Duodenal mucosa (tissue), 2 donors: ENCODE results near the gene MANBA.

ENCODE experiments used
- H3K27ac ChIP-seq: one replicate; pipeline ENCODE4 v1.7.0; 2013; ENCODE audit warnings: low read depth, low read length
- H3K27me3 ChIP-seq, 2 donors: one replicate each; pipeline ENCODE4 v1.7.0; 2013; ENCODE audit warnings: low read length in 2 of 2, control low read depth in 1 of 2; ENCODE audit not compliant: insufficient read depth in 2 of 2, control insufficient read depth in 1 of 2
- H3K36me3 ChIP-seq, 2 donors: one replicate each; pipeline ENCODE4 v1.7.0; 2013; ENCODE audit warnings: low read length in 2 of 2, control low read depth in 1 of 2; ENCODE audit not compliant: insufficient read depth in 2 of 2, control insufficient read depth in 1 of 2
- H3K4me1 ChIP-seq, 2 donors: one replicate each; pipeline ENCODE4 v1.7.0; 2013; ENCODE audit warnings: low read length in 2 of 2, control low read depth in 1 of 2; ENCODE audit not compliant: insufficient read depth in 2 of 2, control insufficient read depth in 1 of 2
- H3K4me3 ChIP-seq, 2 donors: one replicate each; pipeline ENCODE4 v1.7.0; 2013; ENCODE audit warnings: low read length in 2 of 2, low read depth in 1 of 2
- H3K9ac ChIP-seq, 2 donors: one replicate each; pipeline ENCODE4 v1.7.0; 2013; ENCODE audit warnings: low read length in 2 of 2, low read depth in 1 of 2
- H3K9me3 ChIP-seq, 2 donors: one replicate each; pipeline ENCODE4 v1.7.0; 2013; ENCODE audit warnings: low read length in 2 of 2, control low read depth in 1 of 2; ENCODE audit not compliant: control insufficient read depth in 1 of 2

Gene MANBA

GRCh38 chr4:102600689-102601088 lies 160.1 kb downstream of the MANBA start:
- H3K9ac ChIP-seq, result no peak overlapping the region
- H3K36me3 ChIP-seq, result peaks cover 43 to 73% of the 10 kb centered on the region in 2 donors
- no peak overlapping the region for H3K27ac ChIP-seq
- H3K4me1 ChIP-seq, result no peaks in the 10 kb centered on the region
- no peak overlapping the region for H3K4me3 ChIP-seq
- no peaks in the 10 kb centered on the region for H3K27me3 ChIP-seq
- no peaks in the 10 kb centered on the region for H3K9me3 ChIP-seq

GRCh38 chr4:102599886-102600285 lies 160.9 kb downstream of the MANBA start:
- Histone ChIP-seq H3K27ac (no peak overlapping the region), H3K27me3 (no peaks in the 10 kb centered on the region), H3K9me3 (no peaks in the 10 kb centered on the region), H3K9ac (no peak overlapping the region), H3K4me1 (no peaks in the 10 kb centered on the region), H3K36me3 (peaks cover 48 to 74% of the 10 kb centered on the region in 2 donors), H3K4me3 (no peak overlapping the region)

GRCh38 chr4:102599455-102599854 lies 161.3 kb downstream of the MANBA start:
- Histone ChIP-seq H3K4me3 (no peak overlapping the region), H3K9ac (no peak overlapping the region), H3K9me3 (no peaks in the 10 kb centered on the region), H3K4me1 (no peaks in the 10 kb centered on the region), H3K36me3 (peaks cover 46 to 76% of the 10 kb centered on the region in 2 donors), H3K27me3 (no peaks in the 10 kb centered on the region), H3K27ac (no peak overlapping the region)

GRCh38 chr4:102598762-102599374 lies 161.9 kb downstream of the MANBA start:
- H3K4me3 ChIP-seq, result no peak overlapping the region
- H3K9ac ChIP-seq, result no peak overlapping the region
- peaks cover 47 to 79% of the 10 kb centered on the region in 2 donors for H3K36me3 ChIP-seq
- no peaks in the 10 kb centered on the region for H3K4me1 ChIP-seq
- no peaks in the 10 kb centered on the region for H3K9me3 ChIP-seq
- H3K27ac ChIP-seq, result no peak overlapping the region
- H3K27me3 ChIP-seq, result no peaks in the 10 kb centered on the region

- Histone ChIP-seq H3K4me1 (no peaks in the 10 kb centered on the region), H3K36me3 (peaks cover 43 to 79% of the 10 kb centered on the region in 2 donors), H3K27me3 (no peaks in the 10 kb centered on the region), H3K9ac (no peak overlapping the region), H3K4me3 (no peak overlapping the region), H3K27ac (no peak overlapping the region), H3K9me3 (no peaks in the 10 kb centered on the region)
Measured at GRCh38 chr4:102598086-102598761, 162.5 kb downstream of the MANBA start.

- Histone ChIP-seq H3K27me3 (no peaks in the 10 kb centered on the region), H3K27ac (no peak overlapping the region), H3K36me3 (peaks cover 44 to 70% of the 10 kb centered on the region in 2 donors), H3K9me3 (no peaks in the 10 kb centered on the region), H3K9ac (no peak overlapping the region), H3K4me3 (no peak overlapping the region), H3K4me1 (peaks cover 0 to 6% of the 10 kb centered on the region in 2 donors)
Measured at GRCh38 chr4:102596532-102596931, 164.2 kb downstream of the MANBA start.

GRCh38 chr4:102594000-102594399 lies 166.8 kb downstream of the MANBA start:
- no peaks in the 10 kb centered on the region for H3K27me3 ChIP-seq
- H3K4me3 ChIP-seq, result no peak overlapping the region
- H3K4me1 ChIP-seq, result peaks cover 0 to 6% of the 10 kb centered on the region in 2 donors
- H3K9ac ChIP-seq, result no peak overlapping the region
- peaks cover 27 to 56% of the 10 kb centered on the region in 2 donors for H3K36me3 ChIP-seq
- no peak overlapping the region for H3K27ac ChIP-seq
- peaks cover 0 to 3% of the 10 kb centered on the region in 2 donors for H3K9me3 ChIP-seq

GRCh38 chr4:102593147-102593546 lies 167.6 kb downstream of the MANBA start:
- H3K4me3 ChIP-seq, result no peak overlapping the region
- H3K27me3 ChIP-seq, result no peaks in the 10 kb centered on the region
- H3K9ac ChIP-seq, result no peak overlapping the region
- no peak overlapping the region for H3K27ac ChIP-seq
- peaks cover 0 to 6% of the 10 kb centered on the region in 2 donors for H3K4me1 ChIP-seq
- peaks cover 21 to 51% of the 10 kb centered on the region in 2 donors for H3K36me3 ChIP-seq
- H3K9me3 ChIP-seq, result peaks cover 0 to 3% of the 10 kb centered on the region in 2 donors

- peaks cover 0 to 6% of the 10 kb centered on the region in 2 donors for H3K4me1 ChIP-seq
- no peak overlapping the region for H3K27ac ChIP-seq
- H3K36me3 ChIP-seq, result peaks cover 12 to 49% of the 10 kb centered on the region in 2 donors
- H3K27me3 ChIP-seq, result no peaks in the 10 kb centered on the region
- H3K4me3 ChIP-seq, result no peak overlapping the region
- peaks cover 0 to 3% of the 10 kb centered on the region in 2 donors for H3K9me3 ChIP-seq
- no peak overlapping the region for H3K9ac ChIP-seq
Measured at GRCh38 chr4:102592256-102592655, 168.5 kb downstream of the MANBA start.

GRCh38 chr4:102589743-102590142 lies 171.0 kb downstream of the MANBA start:
- peaks cover 0 to 3% of the 10 kb centered on the region in 2 donors for H3K9me3 ChIP-seq
- H3K9ac ChIP-seq, result no peak overlapping the region
- peaks cover 0 to 6% of the 10 kb centered on the region in 2 donors for H3K4me1 ChIP-seq
- H3K4me3 ChIP-seq, result no peak overlapping the region
- peaks cover 10 to 40% of the 10 kb centered on the region in 2 donors for H3K36me3 ChIP-seq
- H3K27me3 ChIP-seq, result no peaks in the 10 kb centered on the region
- H3K27ac ChIP-seq, result no peak overlapping the region
